K562 (cell line): ENCODE measurements around the gene DMBT1. TPM values are rescaled to one million over a fixed set of nuclear protein-coding genes. Genes with fewer than 3 reads are reported as not detected.

Experiments
- ATAC-seq: fragments of 200-7000 bp; cut with Tn5 transposase; 3 replicates; pipeline ENCODE4 v1.9.1; 2020; ENCODE audit warnings: moderate library complexity
- BruUV-seq: library from RNA; stranded (reverse); fragments of 400-500 nt; replicated peaks from 2 replicates; lab custom pipeline; 2021; lab: Mats Ljungman, UMichigan
- CTCF ChIA-PET: fragments of 300-600 bp; formaldehyde crosslinking; extraction: SDS; loops from one replicate; lab custom pipeline; 2021; ENCODE audit warnings: low intra/inter-chr PET ratio; lab: Yijun Ruan, JAX
- POLR2A ChIA-PET: fragments of 300-600, 350-650 bp; sonication (Branson Sonifier 250); formaldehyde crosslinking; extraction: SDS; loops from one replicate; lab custom pipeline; 2021; ENCODE audit warnings: antibody characterized with exemption, inconsistent platforms; lab: Yijun Ruan, JAX
- DNase-seq, 4 experiments: peaks; one replicate each; pipeline versions ENCODE4 v3.0.0 to v3.0.0-alpha.2; 2011 to 2018; ENCODE audit warnings: low spot score in 3 of 4, mixed read lengths in 3 of 4; ENCODE audit errors: extremely low read depth in 1 of 4
- FAIRE-seq: peaks from 2 replicates; lab custom pipeline; 2011; peaks lifted over from hg19 to GRCh38; lab: Jason Lieb, UNC
- H2AFZ ChIP-seq: 2 replicates; pipeline ENCODE4 v1.6.0; 2011; ENCODE audit warnings: low read depth, low read length, control low read depth, inconsistent platforms
- H3K27ac ChIP-seq: fragments of 200-600 bp; 3 replicates; pipeline ENCODE4 v1.8.0; 2011; ENCODE audit warnings: low read depth, mild to moderate bottlenecking, control low read depth, inconsistent platforms, low read length, moderate library complexity, mixed read lengths; ENCODE audit errors: extremely low read depth
- H3K27me3 ChIP-seq, 2 experiments: fragments of 300-600 bp in 1 of 2; 2 replicates in 1 of 2; 3 replicates in 1 of 2; pipeline versions ENCODE4 v1.6.0 to v1.8.0; 2011; ENCODE audit warnings: inconsistent platforms in 2 of 2, low read length in 2 of 2, mild to moderate bottlenecking in 1 of 2, mixed read lengths in 1 of 2, moderate library complexity in 1 of 2; ENCODE audit not compliant: control insufficient read depth in 2 of 2, insufficient read depth in 2 of 2
- H3K36me3 ChIP-seq: fragments of 300-600 bp; 3 replicates; pipeline ENCODE4 v1.8.0; 2011; ENCODE audit warnings: mild to moderate bottlenecking, low read length, inconsistent platforms; ENCODE audit not compliant: control insufficient read depth, insufficient read depth
- H3K4me1 ChIP-seq, 2 experiments: fragments of 200-600 bp in 1 of 2; replicated peaks in 1 of 2; 2 replicates in 1 of 2; 3 replicates in 1 of 2; pipeline versions ENCODE4 v1.5.1 to v1.8.0; 2011; ENCODE audit warnings: inconsistent platforms in 2 of 2, low read length in 2 of 2, mild to moderate bottlenecking in 1 of 2, mixed read lengths in 1 of 2, moderate library complexity in 1 of 2; ENCODE audit not compliant: control insufficient read depth in 2 of 2, insufficient read depth in 2 of 2
- H3K4me2 ChIP-seq: 2 replicates; pipeline ENCODE4 v1.6.1; 2011; ENCODE audit warnings: low read length, control low read depth, inconsistent platforms, mixed read lengths; ENCODE audit not compliant: insufficient read depth
- H3K4me3 ChIP-seq: fragments of 200-600 bp; sonication (generic), shearing (Covaris generic); 2 replicates; pipeline ENCODE4 v1.5.1; 2016; ENCODE audit warnings: control low read depth, inconsistent platforms
- H3K79me2 ChIP-seq: fragments of 200-600 bp; 3 replicates; pipeline ENCODE4 v1.8.0; 2011; ENCODE audit warnings: low read length, inconsistent platforms; ENCODE audit not compliant: control insufficient read depth, insufficient read depth
- H3K9ac ChIP-seq, 2 experiments: 2 replicates each; pipeline versions ENCODE4 v1.6.0 to v1.6.1; 2011; ENCODE audit warnings: low read depth in 2 of 2, low read length in 2 of 2, control low read depth in 1 of 2, inconsistent platforms in 1 of 2, mild to moderate bottlenecking in 1 of 2, mixed read lengths in 1 of 2; ENCODE audit not compliant: insufficient read depth in 1 of 2
- H3K9me1 ChIP-seq: one replicate; pipeline ENCODE4 v1.6.0; 2011; ENCODE audit warnings: inconsistent platforms, mild to moderate bottlenecking, low read length, moderate library complexity; ENCODE audit not compliant: control insufficient read depth, insufficient read depth
- H3K9me3 ChIP-seq: replicated peaks from 2 replicates; pipeline ENCODE4 v1.5.1; 2011; ENCODE audit warnings: low read depth, low read length, inconsistent platforms; ENCODE audit not compliant: control insufficient read depth, insufficient read depth
- H4K20me1 ChIP-seq: replicated peaks from 2 replicates; pipeline ENCODE4 v1.6.1; 2011; ENCODE audit warnings: low read length, inconsistent platforms, mixed read lengths; ENCODE audit not compliant: control insufficient read depth, insufficient read depth
- AFF1 ChIP-seq, 2 experiments: fragments of 450-650 bp; IDR thresholded peaks; 2 replicates each; pipeline ENCODE4 v1.6.1; 2018; ENCODE audit warnings: mild to moderate bottlenecking in 2 of 2, low read depth in 1 of 2; ENCODE audit not compliant: partially characterized antibody in 2 of 2
- CGGBP1 ChIP-seq: fragments of 250-450 bp; sonication (Bioruptor Pico); IDR thresholded peaks from 2 replicates; pipeline ENCODE4 v1.9.0; 2021; ENCODE audit warnings: mild to moderate bottlenecking
- CHD1 ChIP-seq: fragments of 200-600 bp; sonication (generic); IDR thresholded peaks from one replicate; pipeline ENCODE4 v1.6.1; 2012; ENCODE audit warnings: mild to moderate bottlenecking, moderate library complexity, low read length, inconsistent platforms
- FOXA1 ChIP-seq: fragments of 450-650 bp; IDR thresholded peaks from 2 replicates; pipeline ENCODE4 v1.6.1; 2016; ENCODE audit warnings: mild to moderate bottlenecking, borderline replicate concordance
- FOXP1 ChIP-seq: sonication (generic); formaldehyde crosslinking; IDR thresholded peaks from 2 replicates; pipeline ENCODE4 v1.8.0; 2022; ENCODE audit warnings: mild to moderate bottlenecking, missing genetic modification reagents
- MBD2 ChIP-seq: sonication (generic); IDR thresholded peaks from 2 replicates; pipeline ENCODE4 v1.6.1; 2016; ENCODE audit warnings: low read depth, borderline replicate concordance
- MTA3 ChIP-seq: fragments of 450-650 bp; formaldehyde crosslinking; IDR thresholded peaks from 2 replicates; pipeline ENCODE4 v1.6.1; 2017; ENCODE audit warnings: mild to moderate bottlenecking, borderline replicate concordance
- NBN ChIP-seq: fragments of 450-650 bp; IDR thresholded peaks from 2 replicates; pipeline ENCODE4 v1.6.1; 2016; ENCODE audit warnings: low read depth, mild to moderate bottlenecking
- PHF8 ChIP-seq: fragments of 200-600 bp; sonication (generic); IDR thresholded peaks from 2 replicates; pipeline ENCODE4 v1.6.1; 2012; ENCODE audit warnings: mixed run types, mild to moderate bottlenecking, inconsistent platforms, low read length, moderate library complexity, borderline replicate concordance
- SRSF7 ChIP-seq: fragments of 200-400 bp; formaldehyde crosslinking; optimal IDR thresholded peaks from 2 replicates; pipeline ENCODE3; 2017; ENCODE audit warnings: mild to moderate bottlenecking, low read depth, low read length
- TBP ChIP-seq: optimal IDR thresholded peaks from 2 replicates; pipeline ENCODE3; 2011; ENCODE audit warnings: low read depth, low read length, improper control_type of control experiment
- TEAD1 ChIP-seq, 2 experiments: fragments of 450-650 bp in 1 of 2; sonication (generic) in 1 of 2; formaldehyde crosslinking; IDR thresholded peaks; 2 replicates each; pipeline versions ENCODE4 v1.4.0 to v1.8.0; 2020 to 2022; ENCODE audit warnings: mild to moderate bottlenecking in 2 of 2, missing genetic modification reagents in 1 of 2
- ZBED1 ChIP-seq: IDR thresholded peaks from 2 replicates; pipeline ENCODE4 v1.6.1; 2014
- ZFP91 ChIP-seq: sonication (generic); formaldehyde crosslinking; IDR thresholded peaks from 2 replicates; pipeline ENCODE4 v1.8.0; 2022; ENCODE audit warnings: mild to moderate bottlenecking, missing genetic modification reagents
- ZNF224 ChIP-seq: sonication (generic); formaldehyde crosslinking; IDR thresholded peaks from 2 replicates; pipeline ENCODE4 v1.8.0; 2022; ENCODE audit warnings: mild to moderate bottlenecking, missing genetic modification reagents
- WGBS: fragments of 100-300 bp; shearing (Covaris generic); methylation state at CpG from one replicate; pipeline ENCODE4 v1.1.6; 2016; ENCODE audit warnings: low coverage, mixed read lengths; ENCODE audit not compliant: insufficient coverage; ENCODE audit errors: missing lambda C conversion rate; 5-methylcytosine and 5-hydroxymethylcytosine counted together
- in situ Hi-C: fragments of 300-500 bp; cut with MboI; formaldehyde crosslinking; loops from 4 replicates; pipeline ENCODE4 v1.15.0; 2018; ENCODE audit warnings: inconsistent platforms, mixed read lengths
- intact Hi-C: fragments of 100-400 bp; cut with micrococcal nuclease; formaldehyde crosslinking; loops from 2 replicates; pipeline ENCODE4 v1.14.2; 2022
- polyA plus RNA-seq, 8 experiments: library from polyadenylated mRNA; depleted of rRNA in 4 of 8; stranded (reverse) in 5 of 8; unstranded in 3 of 8; fragments of >200 nt; fragmentation: Nextera tagmentation in 2 of 8; fragmentation: Illumina TruSeq in 1 of 8; extraction: Ambion mirVana in 2 of 8; extraction: Trizol in 1 of 8; gene quantifications; 2 replicates each; pipeline versions ENCODE4 v1.2.1 to v1.2.3, GENCODE V29; 2011 to 2014; ENCODE audit warnings: inconsistent platforms in 1 of 8, missing spikeins in 1 of 8
- total RNA-seq, 7 experiments: library from RNA; depleted of rRNA in 6 of 7; stranded (reverse); fragments of >200 nt in 6 of 7; fragmentation: Illumina TruSeq in 2 of 7; extraction: Trizol in 2 of 7; gene quantifications; 2 replicates each; pipeline versions ENCODE4 v1.2.1 to v1.2.3, GENCODE V29; 2011 to 2021; ENCODE audit warnings: low replicate concordance in 1 of 7

DMBT1 gene
- total and polyA plus RNA-seq, 9 of the 15 experiments (the other 6 are each of a cell fraction or from before 2014, with no cell fraction given): 0.01 to 0.07 TPM; not detected in 7

DNA sequence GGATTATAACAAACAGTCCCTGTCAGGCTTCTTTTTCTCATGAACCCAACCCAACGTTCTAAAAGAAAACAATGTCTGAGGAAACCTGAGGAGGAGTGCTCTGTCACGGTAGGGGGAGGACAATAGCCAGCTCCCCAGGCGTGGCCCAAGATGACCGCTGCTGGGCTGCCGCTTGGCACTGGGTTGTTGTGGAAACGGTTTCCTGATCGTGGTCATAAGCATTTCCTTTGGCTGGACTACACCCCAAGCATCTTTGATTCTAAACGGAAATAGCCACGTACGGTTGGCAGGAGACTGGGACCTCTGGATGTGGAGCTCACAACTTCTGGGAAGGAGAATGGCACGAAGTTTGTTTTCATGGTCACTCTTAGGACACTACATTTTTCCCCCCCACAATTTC is 30.4 kb upstream of the DMBT1 start:
- H3K4me2 ChIP-seq: no peak overlapping the region
- no peak overlapping the region for H2AFZ ChIP-seq
- no peak overlapping the region for H3K27ac ChIP-seq
- FAIRE-seq: no peak
- no peaks in the 10 kb centered on the region for H3K36me3 ChIP-seq
- no peaks in the 10 kb centered on the region for H4K20me1 ChIP-seq
- no peak for ATAC-seq
- POLR2A ChIA-PET: interaction anchor here (0.6 kb wide), 1 partner anchor 35 kb away, joined by 4 read pairs; no protein-coding TSS in a partner anchor
- intact Hi-C loops (no loop called here), in situ Hi-C loops (no loop called here)
- H3K9me3 ChIP-seq: no peaks in the 10 kb centered on the region
- DNase-seq: no peak
- H3K79me2 ChIP-seq: no peaks in the 10 kb centered on the region
- H3K27me3 ChIP-seq: no peaks in the 10 kb centered on the region
- no peak overlapping the region for H3K9ac ChIP-seq
- H3K4me3 ChIP-seq: no peak overlapping the region
- TF ChIP-seq PHF8 (no peak), TEAD1 (CRISPR knock-in tag; IDR thresholded peaks at IDR 0.05) (no peak), FOXA1 (no peak), SRSF7 (no peak), ZFP91 (CRISPR knock-in tag) (no peak), CGGBP1 (CRISPR knock-in tag) (no peak), FOXP1 (CRISPR knock-in tag) (no peak), TBP (no peak), AFF1 (IDR thresholded peaks at IDR 0.05; ENCODE audit: low read depth in 1 of 2, partially characterized antibody in 2 of 2) (no peak), CHD1 (no peak), MBD2 (no peak), ZNF224 (no peak), NBN (no peak), MTA3 (no peak), ZBED1 (no peak)
- H3K9me1 ChIP-seq: no peaks in the 10 kb centered on the region
- BruUV-seq: no TSS peak
- WGBS: 3% methylated on average over 5 of the region's 11 CpGs
- no peaks in the 10 kb centered on the region for H3K4me1 ChIP-seq
- CTCF ChIA-PET: no interaction called here
